Measurements from ENCODE around the gene EFHC2. TPM values are rescaled to one million over a fixed set of nuclear protein-coding genes. Genes with fewer than 3 reads are reported as not detected.

EFHC2 gene
- total RNA-seq, 2 donors from 2014 or later = 1.3 to 2.2 TPM

- H3K9ac ChIP-seq (ENCODE audit: extremely low read depth, low read length, poor library complexity, severe bottlenecking) = no peak overlapping the region
- no peak for DNase-seq
- H3K9me3 Mint-ChIP-seq = peaks cover 65% of the 10 kb centered on the region
- peaks cover 15% of the 10 kb centered on the region for H3K27me3 Mint-ChIP-seq (ENCODE audit: insufficient read depth)
- peaks cover 27% of the 10 kb centered on the region for H3K27me3 ChIP-seq (ENCODE audit: control insufficient read depth, insufficient read depth, low read length, poor library complexity, severe bottlenecking)
- no peaks in the 10 kb centered on the region for H3K9me3 ChIP-seq (ENCODE audit: control insufficient read depth, low read length)
- no peaks in the 10 kb centered on the region for H3K4me1 Mint-ChIP-seq
- no peak overlapping the region for H3K4me3 ChIP-seq (ENCODE audit: low read length)
- no peak overlapping the region for H3K27ac Mint-ChIP-seq
- 100% methylated on average over 3 of the region's 3 CpGs; no CpG with 5 or more reads in 1 of the 2 experiments for WGBS, 2 experiments (ENCODE audit: insufficient coverage in 1 of 2, insufficient read length in 1 of 2)
- H3K36me3 Mint-ChIP-seq (ENCODE audit: low read depth) = no peaks in the 10 kb centered on the region
- H3K4me3 Mint-ChIP-seq = no peak overlapping the region
- no peaks in the 10 kb centered on the region for H3K4me1 ChIP-seq (ENCODE audit: control insufficient read depth, insufficient read depth, low read length)
- H3K27ac ChIP-seq (ENCODE audit: low read depth, low read length) = no peak overlapping the region
- TF ChIP-seq CTCF (conservative IDR thresholded peaks at IDR 0.05) = no peak
- no peaks in the 10 kb centered on the region for H3K36me3 ChIP-seq (ENCODE audit: control insufficient read depth, insufficient read depth, low read length)
These were observed 169.4 kb downstream of the EFHC2 start for GRCh38 chrX:44174061-44174460.

- H3K9me3 ChIP-seq (ENCODE audit: control insufficient read depth, low read length) = no peaks in the 10 kb centered on the region
- H3K4me3 Mint-ChIP-seq = no peak overlapping the region
- H3K4me1 ChIP-seq (ENCODE audit: control insufficient read depth, insufficient read depth, low read length) = no peaks in the 10 kb centered on the region
- H3K27me3 ChIP-seq (ENCODE audit: control insufficient read depth, insufficient read depth, low read length, poor library complexity, severe bottlenecking) = peaks cover 27% of the 10 kb centered on the region
- no peaks in the 10 kb centered on the region for H3K36me3 Mint-ChIP-seq (ENCODE audit: low read depth)
- no peak for TF ChIP-seq CTCF (conservative IDR thresholded peaks at IDR 0.05)
- peaks cover 18% of the 10 kb centered on the region for H3K27me3 Mint-ChIP-seq (ENCODE audit: insufficient read depth)
- no peak overlapping the region for H3K27ac Mint-ChIP-seq
- H3K4me3 ChIP-seq (ENCODE audit: low read length) = no peak overlapping the region
- H3K9me3 Mint-ChIP-seq = peaks cover 67% of the 10 kb centered on the region
- H3K36me3 ChIP-seq (ENCODE audit: control insufficient read depth, insufficient read depth, low read length) = no peaks in the 10 kb centered on the region
- H3K4me1 Mint-ChIP-seq = no peaks in the 10 kb centered on the region
- no peak overlapping the region for H3K27ac ChIP-seq (ENCODE audit: low read depth, low read length)
- no peak for DNase-seq
- 94% methylated on average over 3 of the region's 3 CpGs; no CpG with 5 or more reads in 1 of the 2 experiments for WGBS, 2 experiments (ENCODE audit: insufficient coverage in 1 of 2, insufficient read length in 1 of 2)
- H3K9ac ChIP-seq (ENCODE audit: extremely low read depth, low read length, poor library complexity, severe bottlenecking) = no peak overlapping the region
These were observed 170.3 kb downstream of the EFHC2 start for GRCh38 chrX:44173219-44173618.

- H3K4me1 ChIP-seq (ENCODE audit: control insufficient read depth, insufficient read depth, low read length) = no peaks in the 10 kb centered on the region
- no peaks in the 10 kb centered on the region for H3K36me3 Mint-ChIP-seq (ENCODE audit: low read depth)
- no peak overlapping the region for H3K27ac ChIP-seq (ENCODE audit: low read depth, low read length)
- no peak overlapping the region for H3K27ac Mint-ChIP-seq
- H3K4me1 Mint-ChIP-seq = peaks cover 4% of the 10 kb centered on the region
- no peak for TF ChIP-seq CTCF (conservative IDR thresholded peaks at IDR 0.05)
- no peaks in the 10 kb centered on the region for H3K36me3 ChIP-seq (ENCODE audit: control insufficient read depth, insufficient read depth, low read length)
- H3K27me3 Mint-ChIP-seq (ENCODE audit: insufficient read depth) = peaks cover 41% of the 10 kb centered on the region
- no peaks in the 10 kb centered on the region for H3K9me3 ChIP-seq (ENCODE audit: control insufficient read depth, low read length)
- H3K4me3 Mint-ChIP-seq = no peak overlapping the region
- peaks cover 58% of the 10 kb centered on the region for H3K27me3 ChIP-seq (ENCODE audit: control insufficient read depth, insufficient read depth, low read length, poor library complexity, severe bottlenecking)
- H3K9ac ChIP-seq (ENCODE audit: extremely low read depth, low read length, poor library complexity, severe bottlenecking) = no peak overlapping the region
- H3K4me3 ChIP-seq (ENCODE audit: low read length) = no peak overlapping the region
- H3K9me3 Mint-ChIP-seq = peaks cover 54% of the 10 kb centered on the region
- WGBS, 2 experiments (ENCODE audit: insufficient coverage in 1 of 2, insufficient read length in 1 of 2) = 78% methylated on average over 1 of the region's 1 CpG; no CpG with 5 or more reads in 1 of the 2 experiments
- no peak for DNase-seq
These were observed 176.4 kb downstream of the EFHC2 start for GRCh38 chrX:44167116-44167515.

All from endodermal cell (in vitro differentiated cells).